Superior temporal gyrus (tissue), 1 donor: ENCODE measurements around the gene AARS2.

ENCODE experiments used
- DNase-seq: peaks from one replicate; pipeline ENCODE4 v3.0.0-alpha.2; 2016; ENCODE audit errors: extremely low spot score

The AARS2 gene

GRCh38 chr6:44262467-44263353 is 50.4 kb downstream of the AARS2 start:
- DNase-seq = no peak

GRCh38 chr6:44261581-44261980 is 51.6 kb downstream of the AARS2 start:
- DNase-seq = no peak

- DNase-seq = no peak
Observed at GRCh38 chr6:44260451-44261297, 52.5 kb downstream of the AARS2 start.

GRCh38 chr6:44260011-44260410 is 53.1 kb downstream of the AARS2 start:
- DNase-seq = no peak

GRCh38 chr6:44258921-44259320 is 54.2 kb downstream of the AARS2 start:
- no peak for DNase-seq

GRCh38 chr6:44258325-44258863 is 54.8 kb downstream of the AARS2 start:
- no peak for DNase-seq

GRCh38 chr6:44257753-44258324 is 55.3 kb downstream of the AARS2 start:
- DNase-seq = no peak

- DNase-seq = peak; percentile 89
Observed at GRCh38 chr6:44257025-44257752, 56.0 kb downstream of the AARS2 start, which contains the start of gene SLC35B2. Gene SLC35B2 (minus strand): TSS chr6:44257528. CDS start chr6:44257410, 118 bp downstream.

GRCh38 chr6:44256775-44257024 is 56.4 kb downstream of the AARS2 start:
- DNase-seq = no peak

GRCh38 chr6:44255871-44256774 is 57.0 kb downstream of the AARS2 start:
- no peak for DNase-seq

- no peak for DNase-seq
Observed at GRCh38 chr6:44255105-44255808, 57.9 kb downstream of the AARS2 start.

- no peak for DNase-seq
Observed at GRCh38 chr6:44254191-44255104, 58.7 kb downstream of the AARS2 start.

- no peak for DNase-seq
Observed at GRCh38 chr6:44253307-44254101, 59.6 kb downstream of the AARS2 start.

GRCh38 chr6:44251576-44252524 is 61.3 kb downstream of the AARS2 start:
- DNase-seq = no peak

GRCh38 chr6:44250718-44251123 is 62.4 kb downstream of the AARS2 start:
- no peak for DNase-seq

GRCh38 chr6:44250067-44250717 is 63.0 kb downstream of the AARS2 start:
- no peak for DNase-seq
